ENCODE measurements around the gene ZSWIM7.

ZSWIM7 gene

DNA sequence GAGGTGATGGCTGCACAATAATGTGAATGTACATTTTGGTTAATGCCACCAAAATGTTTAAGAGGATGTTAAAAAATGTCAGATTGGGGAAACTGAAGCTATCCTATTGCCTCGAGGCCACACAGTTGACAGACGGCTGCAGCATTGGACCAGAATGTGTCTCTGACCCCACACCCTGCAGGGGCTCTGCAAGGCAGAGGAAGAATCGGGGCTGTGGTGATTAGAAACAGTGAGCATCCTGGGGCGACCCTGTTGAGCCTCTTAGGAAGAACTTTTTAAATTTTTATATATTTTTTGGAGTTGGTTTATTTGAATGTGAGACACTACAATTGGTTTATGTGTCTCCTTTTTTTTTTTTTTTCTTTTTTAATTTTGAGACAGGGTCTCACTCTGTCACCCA lies 69.6 kb downstream of the ZSWIM7 start:
- TF ChIP-seq REST (IDR thresholded peaks at IDR 0.05; ENCODE audit: insufficient read depth in 1 of 2, low read depth in 2 of 2, low read length in 2 of 2) (no peak), SIN3A (IDR thresholded peaks at IDR 0.05; ENCODE audit: borderline replicate concordance, insufficient read depth, low read length) (no peak), POLR2AphosphoS5 (IDR thresholded peaks at IDR 0.05; ENCODE audit: low read depth, low read length) (no peak), TAF1 (IDR thresholded peaks at IDR 0.05; ENCODE audit: borderline replicate concordance, insufficient read depth, low read length) (no peak), FOXP2 (optimal IDR thresholded peaks at IDR 0.05; ENCODE audit: borderline replicate concordance, extremely low read depth, extremely low read length, insufficient read depth) (no peak)

- no peak for TF ChIP-seq FOXP2 (optimal IDR thresholded peaks at IDR 0.05; ENCODE audit: borderline replicate concordance, extremely low read depth, extremely low read length, insufficient read depth)
- TF ChIP-seq TAF1 (IDR thresholded peaks at IDR 0.05; ENCODE audit: borderline replicate concordance, insufficient read depth, low read length), result no peak
- no peak for TF ChIP-seq POLR2AphosphoS5 (IDR thresholded peaks at IDR 0.05; ENCODE audit: low read depth, low read length)
- no peak for TF ChIP-seq SIN3A (IDR thresholded peaks at IDR 0.05; ENCODE audit: borderline replicate concordance, insufficient read depth, low read length)
- no peak for TF ChIP-seq REST (IDR thresholded peaks at IDR 0.05; ENCODE audit: insufficient read depth in 1 of 2, low read depth in 2 of 2, low read length in 2 of 2)
Observed at GRCh38 chr17:15928286-15928785, 71.2 kb downstream of the ZSWIM7 start.
